HCT116 (cell line): ENCODE measurements around the gene TCEANC2. TPM values are rescaled to one million over a fixed set of nuclear protein-coding genes. Genes with fewer than 3 reads are reported as not detected.

Experiments
- ATAC-seq: fragments of 200-7000 bp; cut with Tn5 transposase; 2 replicates; pipeline ENCODE4 v1.9.1; 2020; ENCODE audit warnings: mild to moderate bottlenecking, moderate library complexity
- BruUV-seq: library from RNA; stranded (reverse); fragments of 400-500 nt; replicated peaks from 2 replicates; lab custom pipeline; 2021; lab: Mats Ljungman, UMichigan
- CTCF ChIA-PET: fragments of 300-600 bp; sonication (Branson Sonifier 250); formaldehyde crosslinking; loops from one replicate; lab custom pipeline; 2021; ENCODE audit warnings: antibody characterized with exemption; lab: Charles Lee
- POLR2A ChIA-PET: fragments of 300-600, 350-600 bp; sonication (Branson Sonifier 250); formaldehyde crosslinking; loops from one replicate; lab custom pipeline; 2021; ENCODE audit warnings: antibody characterized with exemption; lab: Charles Lee
- RAD21 ChIA-PET, 2 experiments: fragments of 300-600 bp; sonication (Branson Sonifier 250); formaldehyde crosslinking; loops; one replicate each; lab custom pipeline; 2023; ENCODE audit warnings: low total read pairs in 2 of 2; ENCODE audit not compliant: uncharacterized antibody in 2 of 2, unreplicated experiment in 2 of 2, low non-redundant PET in 1 of 2; lab: Charles Lee
- DNase-seq: peaks from one replicate; pipeline ENCODE4 v3.0.0-alpha.2; 2010; ENCODE audit warnings: low read depth, low spot score
- H2AFZ ChIP-seq: fragments of 200-600 bp; shearing (Covaris generic), sonication (generic); 2 replicates; pipeline ENCODE4 v1.6.1; 2017; ENCODE audit warnings: low read depth, mixed run types, mixed read lengths, antibody characterized with exemption, low read length; ENCODE audit not compliant: poor library complexity, severe bottlenecking
- H3K27ac ChIP-seq: 2 replicates; pipeline ENCODE4 v1.5.1; 2012; ENCODE audit warnings: low read depth, low read length
- H3K27me3 ChIP-seq: fragments of 200-600 bp; sonication (generic); 2 replicates; pipeline ENCODE4 v1.6.1; 2016; ENCODE audit warnings: mixed run types, low read length, mixed read lengths; ENCODE audit not compliant: insufficient read depth
- H3K36me3 ChIP-seq, 2 experiments: fragments of 200-500 bp in 1 of 2; fragments of 200-600 bp in 1 of 2; sonication (Bioruptor generic) in 1 of 2; sonication (generic) in 1 of 2; 2 replicates each; pipeline versions ENCODE4 v1.5.1 to v1.6.1; 2014 to 2016; ENCODE audit warnings: low read length in 2 of 2, inconsistent platforms in 1 of 2, mixed read lengths in 1 of 2, mixed run types in 1 of 2; ENCODE audit not compliant: insufficient read depth in 2 of 2, control insufficient read depth in 1 of 2
- H3K4me1 ChIP-seq, 2 experiments: fragments of 200-600 bp in 1 of 2; sonication (generic) in 1 of 2; 2 replicates each; pipeline versions ENCODE4 v1.5.1 to v1.6.1; 2012 to 2017; ENCODE audit warnings: low read length in 2 of 2, inconsistent platforms in 1 of 2, mild to moderate bottlenecking in 1 of 2, mixed read lengths in 1 of 2, mixed run types in 1 of 2, moderate library complexity in 1 of 2; ENCODE audit not compliant: insufficient read depth in 2 of 2, control insufficient read depth in 1 of 2
- H3K4me2 ChIP-seq: fragments of 200-600 bp; sonication (generic); 2 replicates; pipeline ENCODE4 v1.6.1; 2017; ENCODE audit warnings: mixed run types, low read length, mixed read lengths
- H3K4me3 ChIP-seq, 2 experiments: fragments of 200-600 bp in 1 of 2; sonication (generic) in 1 of 2; replicated peaks in 1 of 2; 2 replicates each; pipeline ENCODE4 v1.5.1; 2011 to 2016; ENCODE audit warnings: low read length in 2 of 2, control low read depth in 1 of 2, low read depth in 1 of 2, mild to moderate bottlenecking in 1 of 2, mixed read lengths in 1 of 2, mixed run types in 1 of 2
- H3K79me2 ChIP-seq: fragments of 200-600 bp; sonication (generic); 2 replicates; pipeline ENCODE4 v1.6.1; 2017; ENCODE audit warnings: mild to moderate bottlenecking, mixed run types, low read length, moderate library complexity, mixed read lengths; ENCODE audit not compliant: insufficient read depth
- H3K9ac ChIP-seq: fragments of 200-600 bp; sonication (generic); 2 replicates; pipeline ENCODE4 v1.6.1; 2016; ENCODE audit warnings: low read length, mixed read lengths
- H3K9me2 ChIP-seq: fragments of 200-600 bp; sonication (generic), shearing (Covaris generic); 2 replicates; pipeline ENCODE4 v1.6.1; 2017; ENCODE audit warnings: mixed run types, mild to moderate bottlenecking, moderate library complexity; ENCODE audit not compliant: insufficient read depth
- H3K9me3 ChIP-seq, 2 experiments: fragments of 200-500 bp in 1 of 2; fragments of 200-600 bp in 1 of 2; sonication (Bioruptor generic) in 1 of 2; sonication (generic) in 1 of 2; 2 replicates each; pipeline ENCODE4 v1.6.1; 2014 to 2017; ENCODE audit warnings: low read length in 2 of 2, mixed read lengths in 2 of 2, inconsistent platforms in 1 of 2, low read depth in 1 of 2, mild to moderate bottlenecking in 1 of 2, mixed run types in 1 of 2, moderate library complexity in 1 of 2; ENCODE audit not compliant: control insufficient read depth in 1 of 2, insufficient read depth in 1 of 2
- H4K20me1 ChIP-seq: fragments of 200-600 bp; sonication (generic), shearing (Covaris generic); 2 replicates; pipeline ENCODE4 v1.6.1; 2017; ENCODE audit warnings: mixed run types, mild to moderate bottlenecking, moderate library complexity; ENCODE audit not compliant: insufficient read depth
- CTCF ChIP-seq, 3 experiments: fragments of 200-600 bp in 1 of 3; sonication (generic) in 1 of 3; IDR thresholded peaks in 2 of 3; conservative IDR thresholded peaks in 1 of 3; 2 replicates each; pipeline ENCODE4 v1.5.1; 2012 to 2017; ENCODE audit warnings: low read depth in 2 of 3, low read length in 2 of 3, antibody characterized with exemption in 1 of 3, borderline replicate concordance in 1 of 3, control low read depth in 1 of 3, mild to moderate bottlenecking in 1 of 3, mixed read lengths in 1 of 3, mixed run types in 1 of 3, moderate library complexity in 1 of 3; ENCODE audit not compliant: insufficient read depth in 1 of 3
- ELF1 ChIP-seq: IDR thresholded peaks from 2 replicates; pipeline ENCODE4 v1.6.1; 2012; ENCODE audit warnings: low read depth, borderline replicate concordance
- EZH2 ChIP-seq: fragments of 200-600 bp; sonication (generic); IDR thresholded peaks from 2 replicates; pipeline ENCODE4 v1.6.1; 2017; ENCODE audit warnings: antibody characterized with exemption, mixed run types
- JUND ChIP-seq: IDR thresholded peaks from 2 replicates; pipeline ENCODE4 v1.6.1; 2012
- SIN3A ChIP-seq: IDR thresholded peaks from 2 replicates; pipeline ENCODE4 v1.6.1; 2012; ENCODE audit warnings: low read depth
- SP1 ChIP-seq: IDR thresholded peaks from 2 replicates; pipeline ENCODE4 v1.6.1; 2012; ENCODE audit warnings: low read depth
- SRF ChIP-seq: IDR thresholded peaks from 2 replicates; pipeline ENCODE4 v1.6.1; 2012; ENCODE audit warnings: low read depth
- intact Hi-C: fragments of 100-400 bp; cut with micrococcal nuclease; formaldehyde crosslinking; loops from 2 replicates; pipeline ENCODE4 v1.10.0; 2022
- total RNA-seq: library from RNA; stranded (reverse); gene quantifications from one replicate; pipeline ENCODE4 v1.2.1, GENCODE V29; 2021; ENCODE audit not compliant: unreplicated experiment
- TF ChIP-seq, protein P1 (sequence below): IDR thresholded peaks from 2 replicates; pipeline ENCODE4 v1.6.1; 2011; ENCODE audit warnings: mild to moderate bottlenecking, low read length, moderate library complexity; ENCODE audit not compliant: insufficient replicate concordance; ENCODE audit errors: extremely low read depth
- TF ChIP-seq, protein P2 (sequence below): IDR thresholded peaks from 2 replicates; pipeline ENCODE4 v1.6.1; 2012

Gene TCEANC2
- total RNA-seq, 1 experiment from 2014 or later, result 5.4 TPM

- Histone ChIP-seq H4K20me1 (no peaks in the 10 kb centered on the region), H3K79me2 (no peaks in the 10 kb centered on the region), H3K27ac (no peak overlapping the region), H3K4me3 (no peak overlapping the region), H3K27me3 (no peaks in the 10 kb centered on the region), H2AFZ (no peak overlapping the region), H3K9ac (no peak overlapping the region), H3K4me1 (no peaks in the 10 kb centered on the region; a peak in 1 of 4 replicates), H3K9me3 (no peaks in the 10 kb centered on the region), H3K36me3 (no peaks in the 10 kb centered on the region)
- BruUV-seq, result no TSS peak
- POLR2A ChIA-PET, result no interaction called here
- no peak for DNase-seq
- CTCF ChIA-PET, result no interaction called here
- RAD21 ChIA-PET, result no interaction called here
- no peak for ATAC-seq
- TF ChIP-seq JUND (no peak), ELF1 (no peak), EZH2 (no peak), SIN3A (no peak), SRF (no peak), CTCF (IDR thresholded peaks at IDR 0.05 in 2 of 3, conservative IDR thresholded peaks at IDR 0.05 in 1 of 3; ENCODE audit: borderline replicate concordance in 1 of 3, insufficient read depth in 1 of 3, low read depth in 2 of 3, low read length in 2 of 3) (no peak), SP1 (no peak)
- TF ChIP-seq, protein P1, sequence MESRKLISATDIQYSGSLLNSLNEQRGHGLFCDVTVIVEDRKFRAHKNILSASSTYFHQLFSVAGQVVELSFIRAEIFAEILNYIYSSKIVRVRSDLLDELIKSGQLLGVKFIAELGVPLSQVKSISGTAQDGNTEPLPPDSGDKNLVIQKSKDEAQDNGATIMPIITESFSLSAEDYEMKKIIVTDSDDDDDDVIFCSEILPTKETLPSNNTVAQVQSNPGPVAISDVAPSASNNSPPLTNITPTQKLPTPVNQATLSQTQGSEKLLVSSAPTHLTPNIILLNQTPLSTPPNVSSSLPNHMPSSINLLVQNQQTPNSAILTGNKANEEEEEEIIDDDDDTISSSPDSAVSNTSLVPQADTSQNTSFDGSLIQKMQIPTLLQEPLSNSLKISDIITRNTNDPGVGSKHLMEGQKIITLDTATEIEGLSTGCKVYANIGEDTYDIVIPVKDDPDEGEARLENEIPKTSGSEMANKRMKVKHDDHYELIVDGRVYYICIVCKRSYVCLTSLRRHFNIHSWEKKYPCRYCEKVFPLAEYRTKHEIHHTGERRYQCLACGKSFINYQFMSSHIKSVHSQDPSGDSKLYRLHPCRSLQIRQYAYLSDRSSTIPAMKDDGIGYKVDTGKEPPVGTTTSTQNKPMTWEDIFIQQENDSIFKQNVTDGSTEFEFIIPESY, result no peak
- TF ChIP-seq, protein P2, sequence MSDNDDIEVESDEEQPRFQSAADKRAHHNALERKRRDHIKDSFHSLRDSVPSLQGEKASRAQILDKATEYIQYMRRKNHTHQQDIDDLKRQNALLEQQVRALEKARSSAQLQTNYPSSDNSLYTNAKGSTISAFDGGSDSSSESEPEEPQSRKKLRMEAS, result no peak
- TF ChIP-seq, all 23 proteins: peak for 0
- Histone ChIP-seq H3K9me2 (no peaks in the 10 kb centered on the region), H3K4me2 (no peak overlapping the region)
- intact Hi-C loops, result no loop called here
Measured at GRCh38 chr1:54135436-54136120, 82.2 kb downstream of the TCEANC2 start.
